DMS53 (cell line): ENCODE results near the gene CTXND1.
A peak's percentile ranks its signal among the peaks of the same experiment; 100 is the strongest.
"Not testable (repeated sequence)": the region's sequence is repeated elsewhere in the genome, so short reads cannot be mapped to it uniquely, and the experiment has no call there.

ENCODE experiments used
- DNase-seq: peaks from one replicate; lab custom pipeline; 2025; lab: John Stamatoyannopoulos, UW

Gene CTXND1

DNA sequence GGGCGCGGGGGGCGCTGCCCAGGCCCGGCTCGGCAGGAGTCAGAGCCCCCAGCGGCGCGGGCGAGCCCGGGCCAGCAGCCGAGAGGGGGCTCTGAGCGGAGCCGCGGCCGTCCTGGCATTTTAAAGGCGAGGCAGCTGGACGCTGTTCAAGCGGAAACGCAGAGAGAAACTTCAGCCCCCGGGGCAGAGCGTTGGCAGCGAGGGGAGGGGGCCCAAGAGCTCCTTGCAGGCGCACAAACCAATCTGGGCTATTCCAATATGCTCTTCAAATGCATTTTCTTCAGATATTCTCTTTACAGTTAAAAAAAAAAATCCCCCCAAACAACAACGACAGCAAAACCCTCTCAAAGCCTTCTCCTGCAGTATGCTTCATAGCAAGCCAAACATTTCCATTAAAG lies at the start of gene CTXND1:
Gene CTXND1, minus strand, starts transcription at position 93 of the 398 bp plus-strand sequence. CDS start 50,264 bp downstream, outside the sequence.
- DNase-seq, result peak; percentile 23

GRCh38 chr15:80301472-80301871 lies 49.5 kb upstream of the CTXND1 start:
- DNase-seq, result no peak

GRCh38 chr15:80295777-80296176 lies 43.8 kb upstream of the CTXND1 start:
- DNase-seq, result not testable (repeated sequence)

DNA sequence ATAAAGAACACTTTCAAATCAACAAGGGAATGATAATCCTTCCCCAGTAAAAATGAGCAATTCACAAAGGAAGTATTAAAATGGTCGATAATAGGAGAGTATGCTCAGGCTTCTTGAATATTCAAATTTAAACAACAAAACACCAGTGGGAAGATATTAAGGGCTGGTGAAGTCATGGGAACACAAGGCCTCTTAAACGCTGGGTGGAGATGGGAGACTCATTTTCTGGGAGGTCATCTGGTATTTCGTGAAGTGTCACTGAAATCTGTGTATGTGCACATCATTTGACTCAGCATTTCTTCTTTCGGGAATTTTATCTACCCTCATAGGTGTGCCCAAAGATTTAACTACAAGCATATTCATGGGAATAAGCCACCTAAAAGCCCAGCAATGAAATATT lies 40.1 kb upstream of the CTXND1 start:
- DNase-seq, result no peak

GRCh38 chr15:80290891-80291290 lies 38.9 kb upstream of the CTXND1 start:
- not testable (repeated sequence) for DNase-seq

DNA sequence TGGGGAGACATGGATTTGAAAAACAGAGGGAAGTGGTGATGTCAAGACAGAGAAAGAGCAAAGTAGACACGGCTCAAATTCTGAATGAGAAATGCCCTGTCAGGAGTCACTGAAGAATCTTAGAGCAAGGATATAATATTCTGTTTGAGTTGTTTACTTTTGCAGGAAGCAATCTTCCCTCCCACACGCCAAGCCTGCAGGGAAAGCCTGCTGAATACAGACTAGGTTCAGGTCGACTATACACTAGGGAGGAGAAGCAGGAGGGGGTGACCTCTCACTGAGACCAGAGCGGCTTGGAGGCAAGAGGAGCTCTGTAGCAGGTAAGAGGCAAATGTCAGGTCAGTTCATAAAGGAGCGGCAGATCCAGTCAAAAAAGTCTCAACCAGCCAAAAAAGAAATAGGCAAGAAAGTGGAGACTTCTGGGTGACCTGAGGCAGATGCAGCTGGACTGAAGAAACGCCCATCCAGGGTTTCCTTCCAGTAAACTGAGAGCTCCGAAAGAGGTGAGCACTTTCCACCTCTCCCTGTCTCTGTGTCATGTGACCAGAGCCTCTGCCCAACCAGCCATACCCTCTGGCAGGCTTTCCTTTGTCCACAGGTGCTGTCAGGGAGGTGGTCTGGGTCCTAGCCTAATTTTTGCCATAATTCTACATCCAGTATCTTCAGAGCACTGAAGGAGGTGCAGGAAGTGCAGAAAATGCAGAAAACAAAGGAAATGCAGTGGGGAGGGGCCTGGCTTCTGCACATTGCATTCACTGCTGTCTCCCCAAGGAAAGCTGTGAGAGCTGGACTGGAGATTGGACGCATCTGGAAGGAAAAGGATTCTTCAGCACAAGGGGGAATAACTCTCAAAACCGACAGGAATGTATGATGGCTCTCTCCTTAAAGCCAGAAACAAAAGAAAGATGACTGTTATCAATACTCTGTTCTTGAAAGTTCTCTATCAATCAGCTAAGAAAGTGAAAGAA lies 37.8 kb upstream of the CTXND1 start:
- peak; percentile 12 for DNase-seq

GRCh38 chr15:80288131-80288530 lies 36.1 kb upstream of the CTXND1 start:
- no peak for DNase-seq

- DNase-seq, result no peak
Observed at GRCh38 chr15:80286055-80286454, 34.0 kb upstream of the CTXND1 start.

- no peak for DNase-seq
Observed at GRCh38 chr15:80285379-80285778, 33.4 kb upstream of the CTXND1 start.

DNA sequence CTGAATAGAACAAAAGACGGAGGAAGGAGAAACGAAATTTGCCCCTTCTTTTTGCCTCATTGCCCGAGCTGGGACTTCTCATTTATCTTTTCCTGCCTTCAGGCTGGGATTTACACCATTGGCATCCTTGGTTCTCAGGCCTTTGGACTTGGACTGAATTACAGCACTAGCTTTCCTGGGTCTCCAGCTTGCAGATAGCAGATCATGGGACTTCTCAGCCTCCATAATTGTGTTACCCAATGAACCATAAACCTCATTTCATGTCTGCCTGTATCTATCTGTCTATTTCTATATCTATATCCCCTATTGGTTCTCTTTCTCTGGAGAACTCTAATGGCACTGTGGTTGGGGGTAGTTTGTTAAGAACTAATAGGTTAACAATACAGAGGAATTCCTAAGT lies 31.5 kb upstream of the CTXND1 start:
- DNase-seq, result no peak

- DNase-seq, result no peak
Observed at GRCh38 chr15:80277147-80277546, 25.1 kb upstream of the CTXND1 start.

DNA sequence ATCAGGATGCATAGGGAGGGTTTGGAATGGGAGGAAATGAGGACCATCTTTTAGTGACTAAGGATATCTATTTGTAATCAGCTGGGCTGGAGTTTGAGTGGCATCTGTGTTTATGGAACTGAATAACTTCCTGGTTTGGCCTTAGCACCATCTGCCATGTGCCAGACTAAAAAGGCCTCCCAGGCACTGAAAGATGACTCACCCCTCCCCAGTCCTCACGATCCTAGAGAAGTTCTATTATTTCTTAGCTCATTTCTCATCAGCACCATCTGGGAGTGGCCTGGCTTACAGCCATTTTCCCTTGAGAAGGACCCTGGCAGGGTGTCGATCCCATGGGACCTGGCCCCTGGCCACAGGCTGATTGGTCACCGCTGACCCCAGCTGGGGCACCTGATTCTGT lies 23.9 kb upstream of the CTXND1 start:
- peak; percentile 83 for DNase-seq

DNA sequence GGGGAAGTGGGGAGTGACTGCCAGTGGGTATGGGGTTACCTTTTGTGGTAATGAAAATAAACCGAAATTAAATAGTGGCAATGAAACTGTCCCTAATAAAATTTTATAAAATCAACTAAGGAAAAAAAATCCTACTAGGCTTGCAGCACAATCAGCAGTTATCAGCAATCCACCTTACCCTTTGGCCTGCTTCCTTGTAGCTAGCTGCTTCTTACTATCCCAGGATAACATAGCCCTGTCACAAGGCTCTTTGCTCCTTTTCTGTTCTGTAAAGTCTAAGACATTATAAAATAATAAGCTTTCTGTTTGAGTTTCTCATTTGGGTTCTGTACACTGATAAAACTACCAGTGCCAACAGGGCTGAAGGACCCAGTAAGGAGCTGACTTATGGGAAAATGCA lies 23.0 kb upstream of the CTXND1 start:
- DNase-seq, result no peak

DNA sequence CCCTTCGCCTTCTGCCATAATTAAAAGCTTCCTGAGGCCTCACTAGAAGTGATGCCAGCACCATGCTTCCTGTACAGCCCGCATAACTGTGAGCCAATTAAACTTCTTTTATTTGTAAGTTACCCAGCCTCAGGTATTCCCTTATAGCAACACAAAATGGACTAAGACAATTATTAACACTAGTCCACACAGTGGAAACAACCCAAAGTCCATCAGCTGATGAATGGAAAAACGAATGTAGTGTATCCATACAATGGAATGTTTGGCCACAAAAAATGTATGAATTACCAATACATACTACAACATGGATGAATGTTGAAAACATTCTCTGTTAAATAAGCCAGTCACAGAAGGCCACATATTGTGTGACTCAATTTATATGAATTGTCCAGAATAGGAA lies 22.5 kb upstream of the CTXND1 start:
- DNase-seq, result no peak

- DNase-seq, result no peak
Observed at GRCh38 chr15:80272987-80273386, 21.0 kb upstream of the CTXND1 start.

DNA sequence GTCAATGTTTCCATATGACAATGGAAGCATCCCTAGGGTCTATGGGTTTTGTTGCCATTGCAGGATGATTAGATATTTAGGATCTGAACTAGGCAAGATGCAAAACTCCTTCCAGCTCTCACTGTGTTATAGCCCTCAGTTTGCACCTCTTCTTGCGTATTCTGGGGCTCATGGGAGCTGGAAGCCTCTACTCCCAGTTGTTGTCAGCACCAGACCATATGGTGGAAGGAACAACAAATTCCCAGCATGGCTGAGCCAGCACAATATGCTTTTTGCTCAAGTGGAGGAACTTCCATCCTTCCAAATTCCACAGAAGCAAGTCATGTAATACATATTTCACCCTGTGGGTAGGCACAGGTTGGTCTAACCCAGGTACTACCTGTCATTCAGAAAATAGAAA lies 18.5 kb upstream of the CTXND1 start:
- DNase-seq, result no peak

DNA sequence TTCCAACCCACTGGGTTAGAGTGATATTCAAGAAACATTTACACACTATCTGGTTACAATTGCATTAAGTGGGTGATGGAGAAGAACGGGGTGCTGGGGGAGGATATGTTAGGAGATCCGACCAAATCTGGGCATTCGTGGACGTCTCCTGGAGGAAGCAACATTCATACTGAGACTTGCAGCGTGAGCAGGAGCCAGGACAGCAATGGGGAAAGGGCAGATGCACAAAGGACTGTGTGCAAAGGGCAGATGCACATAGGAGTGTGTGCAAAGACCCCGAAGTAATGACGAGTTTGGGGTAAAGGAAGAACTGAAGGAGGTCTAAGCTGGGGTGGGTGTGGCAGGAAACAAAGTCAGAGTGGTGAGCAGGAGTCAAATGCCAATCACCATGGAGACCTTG lies 16.1 kb upstream of the CTXND1 start:
- no peak for DNase-seq

GRCh38 chr15:80267658-80268057 lies 15.6 kb upstream of the CTXND1 start:
- DNase-seq, result no peak

DNA sequence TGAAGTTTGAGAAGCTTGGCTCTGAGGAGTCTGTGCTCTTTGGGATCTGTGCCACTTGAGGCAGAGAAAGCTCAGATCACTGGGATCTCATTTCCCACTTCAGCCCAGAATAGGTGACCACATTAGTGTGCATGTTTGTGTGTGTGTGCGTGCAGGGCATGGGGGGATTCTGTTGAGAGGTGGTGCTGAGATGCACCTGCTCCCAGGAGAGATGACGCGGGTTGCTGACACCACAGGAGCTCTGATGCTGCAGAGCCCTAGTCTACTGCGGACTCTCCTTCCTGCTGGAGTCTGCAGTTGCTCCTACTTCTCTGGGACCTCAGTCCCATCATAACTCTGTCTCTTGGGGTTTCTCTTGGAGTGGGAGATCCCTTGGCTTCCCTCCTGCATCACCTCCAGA lies 14.7 kb upstream of the CTXND1 start:
- no peak for DNase-seq

DNA sequence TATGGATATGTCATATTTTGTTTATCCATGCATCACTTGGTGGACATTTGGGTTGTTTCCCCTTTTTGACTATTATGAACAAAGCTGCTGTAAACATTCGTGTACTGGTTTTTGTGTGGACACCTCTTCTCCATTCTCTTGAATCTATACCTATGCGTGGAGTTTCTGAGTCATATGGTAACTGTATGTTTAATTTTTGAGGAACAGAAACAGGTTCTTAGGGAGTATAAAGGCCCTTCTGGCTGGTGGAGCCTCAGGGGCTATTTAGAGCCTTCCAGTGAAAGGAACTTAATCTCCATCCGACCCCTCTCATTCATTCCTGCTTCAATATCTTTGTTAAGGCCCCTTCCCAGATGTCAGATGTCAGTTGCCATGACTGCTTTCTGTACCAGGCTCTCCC lies 14.1 kb upstream of the CTXND1 start:
- DNase-seq, result no peak

GRCh38 chr15:80265021-80265420 lies 13.0 kb upstream of the CTXND1 start:
- no peak for DNase-seq

GRCh38 chr15:80264031-80264430 lies 12.0 kb upstream of the CTXND1 start:
- no peak for DNase-seq

DNA sequence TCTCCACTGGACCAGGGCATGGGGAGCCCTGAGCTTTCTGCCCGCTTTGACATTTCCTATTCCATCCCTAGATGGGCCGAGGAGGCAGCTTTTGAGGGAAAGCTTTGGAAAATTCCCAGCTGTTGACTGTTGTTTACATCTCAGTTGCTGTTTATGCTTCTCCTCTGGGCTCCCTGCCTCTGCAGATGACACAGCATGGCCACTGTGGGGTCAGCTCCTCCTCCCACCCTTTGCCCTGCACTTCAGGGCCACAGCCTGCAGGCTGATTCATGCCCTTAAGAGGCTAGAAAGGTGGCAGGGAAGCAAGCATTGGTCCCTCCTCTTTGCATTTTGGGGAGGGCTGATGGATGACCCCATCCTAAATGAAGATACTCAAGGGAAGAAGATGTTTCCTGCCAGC lies 8.5 kb upstream of the CTXND1 start:
- DNase-seq, result no peak
